Stimulated activated CD8-positive, alpha-beta memory T cell treated with anti-CD3 and anti-CD28 coated beads, Interleukin-2, amount 100 ng/mL, for 1 hour (primary cell): Measurements from ENCODE around the gene PLPPR1.

Experiments
- DNase-seq, 2 donors: peaks; one replicate each; pipeline ENCODE4 v3.0.0-alpha.2; 2020; ENCODE audit warnings: low read depth in 2 of 2

Gene PLPPR1

DNA sequence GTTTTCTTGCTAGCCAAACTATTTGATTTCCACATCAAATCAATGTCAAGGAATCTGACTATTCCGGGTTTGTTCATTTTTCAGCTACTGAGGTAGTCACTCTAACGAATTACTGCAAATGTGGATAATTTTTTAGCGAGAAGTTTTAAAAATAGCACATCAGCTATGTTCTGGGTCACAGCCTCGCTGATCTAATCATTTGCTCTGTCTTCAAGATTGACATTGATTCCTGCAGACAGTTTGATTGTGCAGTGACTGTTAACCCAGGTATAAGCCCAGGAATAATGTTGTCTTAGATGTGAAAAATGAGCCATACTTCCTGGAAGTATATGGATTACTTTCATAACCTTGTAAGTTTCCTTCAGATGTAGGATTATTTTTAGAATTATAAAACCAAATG is 181.1 kb downstream of the PLPPR1 start:
- DNase-seq, result no peak

DNA sequence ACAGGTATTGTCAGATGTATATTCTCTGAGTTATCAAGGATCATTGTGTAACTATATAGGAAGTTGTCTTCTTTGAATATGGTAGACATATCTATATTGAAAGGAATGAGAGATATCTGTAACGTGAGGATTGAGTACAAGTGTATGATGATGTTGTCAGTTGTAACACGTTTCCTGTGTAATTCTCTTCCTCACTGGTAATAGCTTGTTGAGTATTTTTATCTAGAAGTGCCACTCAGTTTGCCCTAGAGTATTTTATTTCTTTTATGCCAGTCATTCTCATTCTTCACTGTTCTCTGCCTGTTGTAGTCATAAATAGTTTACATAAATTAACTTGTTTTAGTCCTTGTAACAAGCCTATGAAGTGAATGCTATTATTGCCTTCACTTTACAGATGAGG is 184.1 kb downstream of the PLPPR1 start:
- DNase-seq, result no peak

DNA sequence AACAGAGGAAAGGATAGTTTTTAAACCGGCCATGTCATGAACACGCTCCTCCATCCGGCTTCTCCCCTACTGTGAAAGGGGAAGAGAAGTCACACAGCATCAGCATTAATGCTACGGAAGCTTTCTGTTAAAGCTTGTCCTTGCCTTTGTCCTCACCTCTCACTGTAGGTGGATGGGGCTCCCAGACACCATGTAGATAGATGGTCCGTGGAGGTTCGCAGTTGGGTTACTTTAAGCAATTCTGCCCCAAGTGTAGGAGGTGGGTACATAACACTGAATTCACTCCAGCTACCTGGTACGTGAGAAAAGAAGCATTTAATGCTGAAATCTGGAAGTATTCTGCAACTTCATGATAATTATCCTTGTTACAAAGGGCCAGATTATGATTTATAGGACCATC is 190.5 kb downstream of the PLPPR1 start:
- DNase-seq, result no peak

DNA sequence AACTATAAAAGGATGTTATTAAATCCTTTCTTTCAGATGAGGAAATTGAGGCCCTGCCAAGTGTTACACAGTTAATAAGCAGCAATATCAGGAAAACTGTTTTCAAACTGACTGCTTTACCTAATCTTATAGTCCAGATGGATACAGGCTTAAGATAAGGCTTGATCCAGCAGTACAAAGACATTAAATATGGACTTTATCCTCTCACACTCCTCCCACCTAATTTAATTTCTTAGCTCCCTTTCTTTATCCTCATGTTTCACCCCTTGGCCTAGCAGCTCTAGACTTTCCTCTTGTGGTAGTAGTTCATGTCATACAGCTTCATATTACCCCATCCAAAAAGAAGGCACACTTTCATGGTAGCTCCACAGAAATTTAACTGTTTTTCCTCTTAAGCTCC is 191.8 kb downstream of the PLPPR1 start:
- DNase-seq, result no peak

DNA sequence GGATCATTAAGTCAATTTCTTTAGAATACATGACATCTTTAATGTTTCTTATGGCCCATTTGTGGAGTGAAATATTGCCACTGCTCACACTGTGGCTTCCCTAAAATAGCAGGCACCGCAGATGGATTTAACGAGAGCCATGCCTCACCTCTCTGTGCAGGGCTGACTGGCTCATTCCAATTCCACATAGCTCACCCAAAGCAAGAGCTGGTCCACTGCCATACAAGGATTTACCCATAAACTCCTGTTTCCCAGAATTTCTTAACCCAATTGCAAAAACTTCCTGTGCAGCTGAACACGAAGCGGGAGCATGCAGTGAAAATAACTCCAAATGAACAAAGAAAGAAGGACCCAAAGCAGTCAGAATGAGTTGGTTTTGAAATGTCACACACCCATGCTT is 196.7 kb downstream of the PLPPR1 start:
- no peak for DNase-seq

DNA sequence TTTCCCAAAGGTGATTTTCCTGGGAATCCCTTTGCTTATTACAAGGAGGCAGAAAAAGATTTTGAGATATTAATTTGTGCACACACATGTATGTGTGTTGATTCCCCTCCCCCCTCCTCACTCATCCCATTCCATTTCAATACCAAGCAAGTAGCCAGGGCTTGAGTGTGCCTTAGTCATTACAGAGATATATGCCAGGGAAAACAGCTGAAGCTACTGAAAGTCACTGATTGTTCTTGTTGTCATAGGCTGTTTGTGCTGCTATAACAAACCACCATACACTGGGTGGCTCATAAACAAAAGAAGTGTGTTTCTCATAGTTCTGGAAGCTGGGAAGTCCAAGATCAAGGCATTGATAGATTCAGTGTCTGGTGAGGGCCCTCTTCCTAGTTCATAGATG is 197.6 kb downstream of the PLPPR1 start:
- DNase-seq, result no peak

DNA sequence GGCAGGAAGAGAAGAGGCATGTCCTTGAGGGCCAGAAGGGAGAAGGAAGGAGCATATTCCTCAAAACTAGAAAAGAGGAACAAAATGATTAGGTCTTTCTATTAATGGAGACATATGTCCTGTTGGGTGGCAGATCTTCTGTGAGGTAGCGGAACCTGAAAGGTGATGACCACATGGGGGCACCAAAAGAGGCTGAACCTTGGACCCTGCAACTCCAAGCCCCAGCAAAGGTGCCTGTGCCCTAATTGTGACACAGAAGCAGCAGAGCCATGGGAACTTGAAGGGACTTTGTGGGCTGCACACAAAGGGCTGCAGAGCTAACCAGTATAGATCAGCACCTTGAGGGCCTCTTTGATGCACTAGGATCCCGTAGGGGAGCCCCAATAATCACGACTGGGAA is 198.3 kb downstream of the PLPPR1 start:
- no peak for DNase-seq

DNA sequence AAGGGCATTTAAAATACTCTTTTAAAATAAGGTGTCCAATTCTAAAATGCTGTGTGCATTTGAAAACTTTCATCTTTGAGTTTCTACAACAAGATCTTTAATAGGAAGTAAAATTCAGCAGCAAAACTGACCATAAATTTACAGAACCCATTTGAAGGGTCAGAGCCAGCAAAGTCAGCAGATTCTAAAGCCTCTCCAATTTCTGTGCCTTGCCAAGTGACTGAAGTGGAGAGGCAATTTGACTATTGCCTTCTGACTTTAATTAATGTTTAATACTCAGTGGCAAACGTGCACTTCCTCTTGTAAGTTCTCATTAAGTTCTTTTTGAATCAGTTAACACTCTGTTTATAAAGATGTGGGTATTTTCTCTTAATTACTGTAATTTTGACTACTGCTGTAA is 201.1 kb downstream of the PLPPR1 start:
- DNase-seq, result no peak

DNA sequence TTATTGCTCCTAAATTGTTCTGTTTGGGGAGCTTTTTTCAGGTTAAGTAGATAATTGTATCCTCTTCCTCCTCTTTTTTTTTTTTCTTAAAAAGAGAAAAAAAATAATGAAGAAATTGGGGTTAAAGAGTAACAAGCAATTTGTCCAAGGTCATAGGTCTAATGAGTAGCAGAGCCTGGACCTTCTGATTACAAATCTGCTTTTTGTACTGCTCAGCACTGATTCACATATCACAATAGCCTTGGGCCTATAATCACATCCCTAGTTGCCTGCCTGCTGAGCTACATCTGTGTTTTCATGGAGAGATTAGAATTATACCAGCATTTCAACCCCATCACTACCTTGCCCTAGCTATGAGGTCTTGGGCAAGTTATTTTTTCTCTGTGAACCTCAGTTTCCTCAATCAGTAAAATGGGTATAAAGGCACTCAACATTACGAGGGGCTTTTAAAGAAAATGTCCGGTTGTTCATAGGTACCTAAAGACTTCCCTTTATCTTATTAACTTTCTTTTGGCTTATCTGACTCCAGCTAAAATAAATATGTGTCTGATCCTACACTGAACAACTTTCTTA is 204.0 kb downstream of the PLPPR1 start:
- no peak for DNase-seq

DNA sequence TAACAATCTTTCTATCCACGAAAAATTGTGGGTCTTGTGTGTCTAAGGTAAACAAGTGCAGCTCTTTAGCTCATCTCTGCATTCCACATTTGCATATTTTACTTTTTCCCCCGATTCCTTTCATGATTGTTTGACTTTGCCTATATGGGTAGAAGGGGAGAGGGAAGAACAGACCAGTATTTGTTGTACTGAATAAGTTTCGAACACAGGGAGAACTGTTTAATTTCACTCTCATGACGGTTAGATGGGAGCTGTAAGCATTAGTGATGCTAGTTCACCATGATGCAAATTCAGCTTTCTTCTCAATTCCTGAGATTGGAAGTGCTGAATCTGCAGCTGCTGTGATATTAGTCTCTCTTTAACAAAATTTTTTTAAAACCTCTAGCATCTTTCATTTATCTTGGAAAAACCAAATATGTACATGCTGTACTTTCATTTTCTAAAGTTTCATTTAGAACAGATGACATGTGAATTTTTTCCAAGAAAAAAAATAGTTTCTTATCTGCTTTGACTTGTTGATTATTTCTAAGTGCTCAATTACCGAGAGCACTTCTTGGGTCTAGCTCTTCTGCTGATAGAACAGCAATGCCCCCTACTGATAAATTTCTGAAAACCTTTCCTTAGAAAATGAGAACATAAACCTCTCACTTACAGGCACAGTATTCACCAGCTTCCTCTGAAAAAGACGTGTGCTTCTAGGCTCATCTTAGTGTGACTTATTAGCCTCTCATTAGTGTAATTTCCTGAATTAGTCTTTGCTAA is 206.8 kb downstream of the PLPPR1 start:
- DNase-seq, result no peak

DNA sequence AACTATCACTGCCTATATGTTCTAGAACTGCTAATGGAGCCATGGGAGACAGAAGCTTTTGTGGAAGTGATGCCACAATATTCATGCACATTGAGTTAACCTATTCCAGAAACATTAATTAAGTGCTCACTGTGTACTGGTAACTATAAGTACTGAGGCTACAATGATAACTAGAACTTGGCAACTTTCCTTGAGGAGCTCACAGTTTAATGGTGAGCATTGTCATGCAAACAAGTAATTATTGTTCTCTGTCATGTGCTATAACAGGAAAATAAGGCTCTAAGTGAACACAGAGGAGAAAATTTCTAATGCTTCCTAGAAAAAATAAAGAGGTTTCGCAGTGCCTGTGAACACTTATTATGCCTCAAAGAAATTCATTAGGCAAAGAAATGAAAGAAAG is 214.1 kb downstream of the PLPPR1 start:
- no peak for DNase-seq

DNA sequence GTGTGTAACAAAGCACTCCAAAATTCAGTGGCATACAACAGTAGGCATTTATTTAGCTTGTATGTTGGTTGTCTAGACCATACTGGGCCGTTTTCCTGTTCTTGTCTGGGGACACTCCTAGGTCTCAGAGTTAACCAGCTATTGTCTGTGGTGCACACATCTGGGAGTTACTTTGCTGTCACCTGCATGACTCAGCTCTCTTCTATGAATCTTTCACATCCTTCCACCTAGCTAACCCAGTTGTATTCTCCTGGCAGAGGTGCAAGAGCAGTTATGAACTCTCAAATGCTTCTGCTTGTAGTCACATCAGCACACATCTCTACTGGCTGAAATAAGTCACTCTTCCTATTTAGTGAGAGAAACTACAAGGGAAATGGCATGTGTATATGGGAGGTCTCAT is 218.2 kb downstream of the PLPPR1 start:
- no peak for DNase-seq

DNA sequence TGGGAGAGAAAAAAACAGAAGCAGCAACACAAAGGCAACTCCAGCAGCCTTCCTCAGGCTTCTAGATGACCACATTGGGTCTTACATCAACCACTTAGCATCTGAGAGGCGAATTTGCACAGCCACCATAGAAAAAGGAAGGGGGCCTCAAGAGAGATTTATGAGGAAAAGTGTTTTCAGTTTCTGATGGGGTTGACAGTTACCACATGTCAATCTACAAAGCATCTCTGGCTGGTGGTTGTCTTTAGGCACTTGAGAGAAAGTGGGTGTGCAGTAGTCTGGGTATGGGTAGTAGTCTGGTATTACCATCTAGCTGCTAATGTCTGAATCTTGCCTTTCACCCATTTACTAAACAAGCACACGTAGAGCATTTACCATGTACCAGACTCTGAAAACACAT is 218.8 kb downstream of the PLPPR1 start:
- no peak for DNase-seq

DNA sequence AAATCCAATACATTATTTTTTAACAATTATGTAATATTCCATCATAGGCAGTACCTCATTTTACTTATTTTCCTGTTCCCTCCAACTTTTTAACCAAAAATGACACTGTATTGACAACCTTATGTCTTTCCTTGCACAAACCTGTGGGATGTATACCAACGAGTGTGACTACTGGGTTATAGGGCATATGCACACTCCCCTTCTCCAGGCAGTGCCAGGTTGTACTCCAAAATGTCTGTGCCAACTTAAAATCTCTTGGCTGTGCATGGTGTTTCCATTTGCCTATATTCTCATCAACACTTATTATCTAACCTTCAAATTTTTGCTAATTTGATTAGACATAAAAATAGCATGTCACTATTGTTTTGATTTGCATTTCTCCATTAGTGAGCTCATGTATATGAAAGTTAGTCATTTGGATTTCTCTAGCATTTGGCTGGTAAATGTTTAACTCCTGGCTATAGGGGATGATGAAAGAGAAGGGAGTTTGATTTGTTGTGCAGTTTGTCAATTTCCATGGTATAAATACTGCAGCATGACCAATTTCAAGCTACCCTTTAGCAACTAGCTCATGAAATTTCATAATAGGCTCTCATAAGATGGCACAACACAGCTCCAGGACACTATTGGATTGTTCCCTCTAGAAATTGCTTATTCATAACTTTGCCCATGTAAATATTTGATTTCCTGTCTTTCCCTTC is 226.4 kb downstream of the PLPPR1 start:
- no peak for DNase-seq

DNA sequence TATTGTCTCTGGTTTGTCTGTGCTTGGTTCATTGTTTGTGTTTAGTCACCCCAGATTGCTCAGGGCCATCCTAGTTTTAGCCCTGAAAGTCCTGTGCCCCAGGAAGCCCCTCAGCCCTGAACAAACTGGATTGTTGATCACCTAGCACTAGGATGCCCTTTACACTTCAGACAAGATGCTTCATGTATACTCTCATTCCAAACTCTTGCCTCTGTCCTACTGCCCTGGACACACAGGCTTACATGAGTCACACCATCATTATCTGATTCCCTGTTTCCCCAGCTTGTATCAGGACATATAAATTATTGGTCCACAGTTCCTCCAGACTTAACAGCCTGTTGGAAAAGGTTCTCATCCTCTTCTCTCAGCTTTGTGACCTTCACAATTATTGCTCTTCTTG is 236.2 kb downstream of the PLPPR1 start:
- DNase-seq, result no peak

DNA sequence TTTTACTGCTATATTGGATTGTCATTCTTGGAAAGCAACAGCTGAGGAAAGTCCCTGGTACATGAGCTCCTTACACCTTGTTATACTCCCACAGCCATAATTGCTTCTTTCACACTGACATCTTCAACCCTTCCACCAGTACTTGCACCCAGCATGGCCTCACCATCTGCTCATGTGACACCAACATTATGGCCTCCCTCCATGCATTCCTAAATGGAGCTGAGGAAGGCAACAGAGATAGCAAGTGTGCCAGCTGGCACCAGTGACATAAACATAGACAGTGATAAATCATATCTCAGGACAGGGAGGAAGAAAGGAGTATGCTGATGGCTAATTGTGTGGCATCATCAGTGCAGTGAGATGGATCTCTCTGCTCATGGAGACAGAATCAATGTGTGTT is 236.7 kb downstream of the PLPPR1 start:
- no peak for DNase-seq

DNA sequence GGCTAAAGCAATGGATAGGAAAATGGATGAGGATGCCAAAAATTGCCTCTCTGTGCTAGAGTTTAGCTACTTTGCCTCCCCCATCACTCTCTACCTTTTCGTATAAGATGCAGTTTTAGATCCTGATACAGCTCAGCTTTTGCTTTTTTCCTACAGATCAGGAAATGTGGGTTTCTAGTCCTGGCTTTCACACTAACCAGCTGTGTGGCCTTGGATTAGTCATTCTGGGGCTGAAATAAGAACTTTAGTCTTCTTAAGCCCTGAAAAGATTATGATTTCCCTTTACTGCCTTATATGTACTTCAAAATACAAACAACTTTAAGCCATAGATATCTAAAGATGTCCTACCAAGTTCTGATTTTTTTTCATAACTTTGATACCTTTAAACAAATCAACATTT is 239.9 kb downstream of the PLPPR1 start:
- no peak for DNase-seq

DNA sequence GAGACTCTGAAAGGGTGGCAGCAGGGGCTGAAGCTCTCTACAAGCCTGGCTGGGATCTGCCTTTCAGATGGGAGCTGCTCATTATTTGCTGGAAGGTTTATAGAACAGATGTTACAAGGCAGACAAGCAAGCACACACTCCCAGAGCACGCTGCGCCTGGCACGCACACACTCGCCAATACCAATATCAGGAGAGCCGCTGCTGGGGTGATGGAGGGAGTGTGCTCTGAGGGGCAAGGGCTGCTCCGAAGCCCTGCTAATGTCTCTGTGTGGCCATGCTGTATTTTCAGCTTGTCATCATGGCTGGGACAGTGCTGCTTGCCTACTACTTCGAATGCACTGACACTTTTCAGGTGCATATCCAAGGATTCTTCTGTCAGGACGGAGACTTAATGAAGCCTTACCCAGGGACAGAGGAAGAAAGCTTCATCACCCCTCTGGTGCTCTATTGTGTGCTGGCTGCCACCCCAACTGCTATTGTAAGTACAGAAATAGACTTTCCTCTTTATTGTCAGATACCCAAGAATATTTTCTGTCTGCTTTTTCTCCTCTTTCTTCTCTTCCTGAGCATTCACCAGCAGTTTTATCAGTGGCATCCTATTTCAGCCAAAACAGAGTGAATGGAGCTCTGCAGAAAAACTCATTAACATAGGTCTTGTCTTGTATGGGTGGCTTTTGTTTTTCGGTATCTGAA is 241.2 kb downstream of the PLPPR1 start:
- no peak for DNase-seq

DNA sequence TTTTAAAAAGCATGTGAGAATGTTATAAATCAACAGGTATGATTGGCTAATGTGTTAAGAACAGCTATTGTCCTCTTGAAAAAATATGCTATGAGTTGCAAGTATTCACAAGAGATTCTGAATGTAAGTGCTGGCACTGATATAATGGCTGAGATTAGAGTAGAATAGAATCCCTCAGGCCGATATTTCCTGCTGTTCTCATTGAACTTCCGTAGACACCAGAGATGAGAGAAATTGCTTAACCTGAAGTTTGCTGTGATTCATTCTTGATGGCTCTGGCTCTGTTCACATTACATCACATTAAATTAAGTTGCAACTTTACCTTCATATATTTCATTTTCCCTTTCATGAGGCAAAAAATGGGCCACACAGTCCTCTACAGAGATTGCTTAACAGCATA is 241.8 kb downstream of the PLPPR1 start:
- DNase-seq, result no peak

DNA sequence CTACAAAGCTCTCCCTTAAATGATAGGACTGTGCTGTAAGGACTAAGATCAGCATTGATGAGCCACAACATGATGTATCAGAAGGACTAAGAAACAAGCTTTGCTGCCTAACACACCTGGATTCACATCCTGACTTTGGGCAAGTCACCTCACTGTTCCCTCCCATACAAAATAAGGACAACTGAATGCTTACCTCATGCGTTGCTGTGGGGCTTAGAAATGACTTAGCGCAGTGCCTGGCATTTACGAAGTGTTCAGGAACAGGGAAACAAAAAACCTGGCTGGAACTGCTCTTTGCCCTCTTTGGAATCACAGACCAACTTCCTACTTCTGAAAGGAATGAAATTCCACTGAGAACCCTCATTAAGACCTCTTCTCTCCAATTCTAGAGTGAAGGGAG is 242.6 kb downstream of the PLPPR1 start:
- no peak for DNase-seq

DNA sequence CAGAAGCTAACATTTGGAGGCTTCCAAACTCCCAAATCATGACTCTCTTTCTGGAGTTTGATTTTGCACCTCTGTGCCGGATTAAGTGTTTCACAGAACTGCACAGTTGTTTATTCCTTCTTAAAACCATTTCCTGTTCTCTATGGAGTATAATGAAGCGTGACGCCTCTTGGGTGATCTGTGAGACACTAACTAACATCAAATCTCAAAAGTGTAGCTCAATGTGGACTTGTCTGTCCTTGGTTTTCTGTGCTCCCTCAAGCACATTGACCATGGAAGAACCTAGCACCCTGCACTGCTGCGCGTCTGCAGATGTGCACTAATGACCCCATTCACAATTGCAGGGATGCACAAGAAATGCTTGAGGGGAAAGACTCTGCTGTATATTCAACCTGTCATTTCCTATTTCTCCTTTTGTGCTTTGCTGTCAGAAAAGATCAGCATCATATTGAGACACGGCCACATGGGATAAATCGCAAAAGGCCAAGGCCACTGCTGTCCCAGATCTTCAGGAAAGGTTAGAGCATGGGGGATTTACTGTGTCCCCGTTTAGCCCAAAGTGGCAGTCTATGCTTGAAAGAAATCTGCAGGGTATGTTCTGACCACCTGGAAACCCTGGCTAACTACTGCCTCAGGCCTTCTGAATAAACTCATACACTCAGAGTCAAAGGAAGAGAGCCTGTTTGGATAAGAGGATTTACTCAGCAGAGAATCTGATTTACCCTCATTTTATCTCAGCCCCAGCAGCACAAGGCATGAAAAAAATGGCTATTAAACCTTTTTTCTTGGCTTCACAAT is 246.6 kb downstream of the PLPPR1 start:
- no peak for DNase-seq

DNA sequence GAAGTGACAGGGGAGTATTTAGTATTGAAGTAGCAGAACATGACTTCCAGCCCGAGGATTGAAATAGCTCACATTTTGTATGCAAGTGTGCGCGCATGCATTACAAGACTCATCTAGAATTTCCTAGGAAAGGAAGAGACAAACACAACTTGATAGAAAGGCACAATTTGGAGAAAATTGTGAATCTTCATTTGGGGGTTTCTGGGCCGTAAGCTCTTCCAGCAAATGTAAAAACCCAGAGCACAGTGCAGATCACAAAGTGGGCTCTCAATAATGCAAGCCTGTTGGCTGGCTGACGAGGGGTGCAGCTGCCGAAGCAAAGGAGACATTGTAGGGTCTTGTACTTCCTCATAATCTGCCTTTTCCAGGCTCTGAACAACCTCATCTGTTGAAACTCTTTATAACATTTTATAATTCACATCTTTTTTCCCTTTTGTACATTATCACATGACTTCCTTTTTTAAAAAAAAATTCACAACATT is 247.3 kb downstream of the PLPPR1 start:
- no peak for DNase-seq
